Epithelial cell of proximal tubule (primary cell): ENCODE measurements around the gene INO80C. TPM values are rescaled to one million over a fixed set of nuclear protein-coding genes. Genes with fewer than 3 reads are reported as not detected.

Source experiments
- DNase-seq: peaks from one replicate; pipeline ENCODE4 v3.0.0-alpha.2; 2011; ENCODE audit warnings: low read depth
- H3K4me3 ChIP-seq: 2 replicates; pipeline ENCODE4 v1.5.1; 2011; ENCODE audit warnings: low read depth, mild to moderate bottlenecking, low read length
- CTCF ChIP-seq: conservative IDR thresholded peaks from 2 replicates; pipeline ENCODE4 v1.5.1; 2012; ENCODE audit warnings: low read depth, mild to moderate bottlenecking, low read length
- total RNA-seq: library from RNA; depleted of rRNA; stranded (reverse); fragments of >200 nt; gene quantifications from 2 replicates; pipeline ENCODE4 v1.2.3, GENCODE V29; 2015

Gene INO80C
- total RNA-seq, 1 donor from 2014 or later = 8.3 TPM

GRCh38 chr18:35517715-35518114 lies 20.0 kb upstream of the INO80C start:
- DNase-seq = no peak
- no peak for TF ChIP-seq CTCF

GRCh38 chr18:35516789-35517188 lies 19.0 kb upstream of the INO80C start:
- no peak for TF ChIP-seq CTCF
- DNase-seq = no peak
- H3K4me3 ChIP-seq = no peak overlapping the region

More at GRCh38 chr18:35517715-35518114, 20.0 kb upstream of the INO80C start:
- no peak overlapping the region for H3K4me3 ChIP-seq

GRCh38 chr18:35516351-35516750 lies 18.6 kb upstream of the INO80C start:
- TF ChIP-seq CTCF = no peak
- no peak overlapping the region for H3K4me3 ChIP-seq

GRCh38 chr18:35515460-35516130 lies 17.8 kb upstream of the INO80C start:
- H3K4me3 ChIP-seq = no peak overlapping the region
- no peak for TF ChIP-seq CTCF
- DNase-seq = no peak

More at GRCh38 chr18:35516351-35516750, 18.6 kb upstream of the INO80C start:
- DNase-seq = no peak

GRCh38 chr18:35514752-35515459 lies 17.1 kb upstream of the INO80C start:
- no peak for TF ChIP-seq CTCF
- DNase-seq = no peak

GRCh38 chr18:35514283-35514682 lies 16.5 kb upstream of the INO80C start:
- DNase-seq = no peak
- TF ChIP-seq CTCF = no peak
- H3K4me3 ChIP-seq = no peak overlapping the region

More at GRCh38 chr18:35514752-35515459, 17.1 kb upstream of the INO80C start:
- no peak overlapping the region for H3K4me3 ChIP-seq
